ENCODE measurements around the gene DNAH8. TPM values are rescaled to one million over a fixed set of nuclear protein-coding genes. Genes with fewer than 3 reads are reported as not detected.

DNAH8 gene
- total RNA-seq, 1 experiment from 2014 or later = not detected

DNA sequence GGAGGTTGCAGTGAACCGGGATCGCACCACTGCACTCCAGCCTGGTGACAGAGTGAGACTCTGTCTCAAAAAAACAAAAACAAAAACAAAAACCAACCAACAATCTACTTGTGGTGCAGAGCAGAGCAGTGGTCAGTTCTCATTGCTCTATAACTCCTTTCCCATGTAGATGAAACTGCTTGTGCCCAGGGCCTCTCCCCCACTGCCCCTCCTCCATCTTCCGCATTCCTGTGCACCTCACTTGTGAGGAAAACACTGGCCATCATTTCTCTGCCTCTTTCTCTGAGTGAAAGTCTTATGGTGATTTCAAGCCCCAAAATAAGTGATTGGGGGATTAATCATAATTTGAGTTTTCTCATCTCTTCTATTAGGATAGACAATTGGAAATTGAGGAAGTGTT lies 269.6 kb downstream of the DNAH8 start:
- no peak overlapping the region for H3K4me3 ChIP-seq (replicated peaks in 1 of 2; ENCODE audit: low read depth in 1 of 2, low read length in 2 of 2)
- no TSS peak for BruUV-seq (replicated peaks)
- H3K4me2 ChIP-seq (ENCODE audit: low read length) = no peak overlapping the region
- H2AFZ ChIP-seq (ENCODE audit: low read depth, low read length, poor library complexity, severe bottlenecking) = no peak overlapping the region
- H3K36me3 ChIP-seq (ENCODE audit: control insufficient read depth in 1 of 2, insufficient read depth in 2 of 2, low read length in 2 of 2) = no peaks in the 10 kb centered on the region
- no peak overlapping the region for H3K9ac ChIP-seq (ENCODE audit: low read length)
- no peaks in the 10 kb centered on the region for H3K79me2 ChIP-seq (ENCODE audit: insufficient read depth, low read length)
- intact Hi-C loops (cut with micrococcal nuclease) = no loop called here
- TF ChIP-seq ZNF274 (IDR thresholded peaks at IDR 0.05; ENCODE audit: low read depth, low read length) = no peak
- TF ChIP-seq ATF3 (IDR thresholded peaks at IDR 0.05) = no peak
- no peak for TF ChIP-seq SP1 (IDR thresholded peaks at IDR 0.05; ENCODE audit: low read depth)
- H3K4me1 ChIP-seq (ENCODE audit: control insufficient read depth in 1 of 2, insufficient read depth in 2 of 2, low read length in 2 of 2) = no peaks in the 10 kb centered on the region
- H3K27me3 ChIP-seq (ENCODE audit: insufficient read depth, low read length) = peaks cover 85% of the 10 kb centered on the region
- DNase-seq (ENCODE audit: low read depth, low spot score) = no peak
- ChIA-PET CTCF (no interaction called here), POLR2A (no interaction called here), RAD21 (ENCODE audit: low non-redundant PET in 1 of 2, low total read pairs in 2 of 2, uncharacterized antibody in 2 of 2, unreplicated experiment in 2 of 2) (no interaction called here)
- no peaks in the 10 kb centered on the region for H4K20me1 ChIP-seq (ENCODE audit: insufficient read depth)
- no peak for ATAC-seq
- no peak overlapping the region for H3K27ac ChIP-seq (ENCODE audit: low read depth, low read length)
- H3K9me2 ChIP-seq (ENCODE audit: insufficient read depth) = no peaks in the 10 kb centered on the region
- no peaks in the 10 kb centered on the region for H3K9me3 ChIP-seq (ENCODE audit: control insufficient read depth in 1 of 2, insufficient read depth in 1 of 2, low read depth in 1 of 2, low read length in 2 of 2)

DNA sequence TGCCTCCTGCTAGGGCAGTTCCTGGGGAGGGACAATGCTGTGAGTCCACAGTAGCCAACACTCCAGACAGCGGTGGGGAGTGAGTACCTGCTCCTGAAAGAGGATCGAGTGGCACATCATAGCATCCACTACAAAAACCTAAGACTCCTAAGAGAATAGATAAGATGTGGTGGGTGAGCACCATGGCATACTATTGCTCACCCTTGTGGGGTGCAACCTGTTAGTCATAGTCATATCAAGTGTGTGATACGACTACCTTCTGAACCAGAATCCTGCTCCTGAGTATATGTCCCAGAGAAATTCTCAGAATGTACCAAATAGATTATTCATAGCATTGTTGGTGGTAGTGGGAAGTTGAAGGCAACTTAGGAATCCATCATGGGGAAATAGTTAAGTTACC lies 270.7 kb downstream of the DNAH8 start:
- TF ChIP-seq EGR1 (IDR thresholded peaks at IDR 0.05; ENCODE audit: low read depth) = no peak
- TF ChIP-seq, protein P1, sequence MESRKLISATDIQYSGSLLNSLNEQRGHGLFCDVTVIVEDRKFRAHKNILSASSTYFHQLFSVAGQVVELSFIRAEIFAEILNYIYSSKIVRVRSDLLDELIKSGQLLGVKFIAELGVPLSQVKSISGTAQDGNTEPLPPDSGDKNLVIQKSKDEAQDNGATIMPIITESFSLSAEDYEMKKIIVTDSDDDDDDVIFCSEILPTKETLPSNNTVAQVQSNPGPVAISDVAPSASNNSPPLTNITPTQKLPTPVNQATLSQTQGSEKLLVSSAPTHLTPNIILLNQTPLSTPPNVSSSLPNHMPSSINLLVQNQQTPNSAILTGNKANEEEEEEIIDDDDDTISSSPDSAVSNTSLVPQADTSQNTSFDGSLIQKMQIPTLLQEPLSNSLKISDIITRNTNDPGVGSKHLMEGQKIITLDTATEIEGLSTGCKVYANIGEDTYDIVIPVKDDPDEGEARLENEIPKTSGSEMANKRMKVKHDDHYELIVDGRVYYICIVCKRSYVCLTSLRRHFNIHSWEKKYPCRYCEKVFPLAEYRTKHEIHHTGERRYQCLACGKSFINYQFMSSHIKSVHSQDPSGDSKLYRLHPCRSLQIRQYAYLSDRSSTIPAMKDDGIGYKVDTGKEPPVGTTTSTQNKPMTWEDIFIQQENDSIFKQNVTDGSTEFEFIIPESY (IDR thresholded peaks at IDR 0.05; ENCODE audit: extremely low read depth, insufficient replicate concordance, low read length) = no peak
- TF ChIP-seq JUND (IDR thresholded peaks at IDR 0.05) = no peak
- no peak for TF ChIP-seq CBX3 (IDR thresholded peaks at IDR 0.05; ENCODE audit: low read depth)
- TF ChIP-seq FOSL1 (IDR thresholded peaks at IDR 0.05; ENCODE audit: low read depth) = no peak
- TF ChIP-seq SIN3A (IDR thresholded peaks at IDR 0.05; ENCODE audit: low read depth) = no peak
- no peak for TF ChIP-seq POLR2AphosphoS5 (IDR thresholded peaks at IDR 0.05; ENCODE audit: low read depth, low read length)
- TF ChIP-seq RAD21 (IDR thresholded peaks at IDR 0.05; ENCODE audit: low read depth) = no peak
- Histone ChIP-seq H3K27ac (ENCODE audit: low read depth, low read length) (no peak overlapping the region), H4K20me1 (ENCODE audit: insufficient read depth) (no peaks in the 10 kb centered on the region), H3K4me2 (ENCODE audit: low read length) (no peak overlapping the region), H3K4me1 (ENCODE audit: control insufficient read depth in 1 of 2, insufficient read depth in 2 of 2, low read length in 2 of 2) (no peaks in the 10 kb centered on the region), H3K9ac (ENCODE audit: low read length) (no peak overlapping the region), H3K4me3 (replicated peaks in 1 of 2; ENCODE audit: low read depth in 1 of 2, low read length in 2 of 2) (no peak overlapping the region), H3K36me3 (ENCODE audit: control insufficient read depth in 1 of 2, insufficient read depth in 2 of 2, low read length in 2 of 2) (no peaks in the 10 kb centered on the region), H3K9me2 (ENCODE audit: insufficient read depth) (no peaks in the 10 kb centered on the region), H2AFZ (ENCODE audit: low read depth, low read length, poor library complexity, severe bottlenecking) (no peak overlapping the region), H3K9me3 (ENCODE audit: control insufficient read depth in 1 of 2, insufficient read depth in 1 of 2, low read depth in 1 of 2, low read length in 2 of 2) (no peaks in the 10 kb centered on the region), H3K79me2 (ENCODE audit: insufficient read depth, low read length) (no peaks in the 10 kb centered on the region), H3K27me3 (ENCODE audit: insufficient read depth, low read length) (peaks cover 83% of the 10 kb centered on the region)
- RAD21 ChIA-PET (ENCODE audit: low non-redundant PET in 1 of 2, low total read pairs in 2 of 2, uncharacterized antibody in 2 of 2, unreplicated experiment in 2 of 2) = no interaction called here
- ATAC-seq = no peak
- intact Hi-C loops (cut with micrococcal nuclease) = no loop called here
- POLR2A ChIA-PET = no interaction called here
- BruUV-seq (replicated peaks) = no TSS peak
- CTCF ChIA-PET = interaction anchor here (1.1 kb wide), 1 partner anchor 11 kb away, joined by 3 read pairs; no protein-coding TSS in a partner anchor
- no peak for DNase-seq (ENCODE audit: low read depth, low spot score)
